ENCODE data around the gene CAMK4. TPM values are rescaled to one million over a fixed set of nuclear protein-coding genes. Genes with fewer than 3 reads are reported as not detected.
A peak's percentile ranks its signal among the peaks of the same experiment; 100 is the strongest.

CAMK4 gene
- polyA plus RNA-seq, 5 donors, result 9.7 to 16.9 (median 13.6) TPM

- peak; percentile 76 to 80 for DNase-seq
Observed at GRCh38 chr5:111228520-111229220, 4.5 kb downstream of the CAMK4 start.

GRCh38 chr5:111229221-111229835, 5.1 kb downstream of the CAMK4 start:
- no peak for DNase-seq

- DNase-seq, result no peak
Observed at GRCh38 chr5:111229871-111230810, 6.0 kb downstream of the CAMK4 start.

GRCh38 chr5:111231119-111231518, 6.9 kb downstream of the CAMK4 start:
- DNase-seq, result no peak

- no peak for DNase-seq
Observed at GRCh38 chr5:111232311-111233051, 8.3 kb downstream of the CAMK4 start.

GRCh38 chr5:111233052-111233374, 8.8 kb downstream of the CAMK4 start:
- no peak for DNase-seq

- DNase-seq, result no peak
Observed at GRCh38 chr5:111234125-111234524, 9.9 kb downstream of the CAMK4 start.

- DNase-seq, result no peak
Observed at GRCh38 chr5:111235635-111236034, 11.5 kb downstream of the CAMK4 start.

- no peak for DNase-seq
Observed at GRCh38 chr5:111236348-111236747, 12.2 kb downstream of the CAMK4 start.

- no peak for DNase-seq
Observed at GRCh38 chr5:111236995-111237394, 12.8 kb downstream of the CAMK4 start.

- DNase-seq, result no peak
Observed at GRCh38 chr5:111237470-111237869, 13.3 kb downstream of the CAMK4 start.

GRCh38 chr5:111238431-111239225, 14.4 kb downstream of the CAMK4 start:
- no peak for DNase-seq

GRCh38 chr5:111241696-111242095, 17.5 kb downstream of the CAMK4 start:
- no peak for DNase-seq

GRCh38 chr5:111242606-111243005, 18.4 kb downstream of the CAMK4 start:
- no peak for DNase-seq

GRCh38 chr5:111243318-111243717, 19.1 kb downstream of the CAMK4 start:
- DNase-seq, result no peak

GRCh38 chr5:111245654-111246053, 21.5 kb downstream of the CAMK4 start:
- DNase-seq, result no peak

- DNase-seq, result no peak
Observed at GRCh38 chr5:111246459-111246858, 22.3 kb downstream of the CAMK4 start.

- no peak for DNase-seq
Observed at GRCh38 chr5:111248571-111248970, 24.4 kb downstream of the CAMK4 start.

GRCh38 chr5:111251921-111252320, 27.7 kb downstream of the CAMK4 start:
- DNase-seq, result no peak

GRCh38 chr5:111252799-111253545, 28.8 kb downstream of the CAMK4 start:
- no peak for DNase-seq

Measured in right lung (tissue), 5 donors.